ENCODE results near the gene TAF12. TPM values are rescaled to one million over a fixed set of nuclear protein-coding genes. Genes with fewer than 3 reads are reported as not detected.

Gene TAF12
- total RNA-seq, 1 donor from 2014 or later: 17.0 TPM

DNA sequence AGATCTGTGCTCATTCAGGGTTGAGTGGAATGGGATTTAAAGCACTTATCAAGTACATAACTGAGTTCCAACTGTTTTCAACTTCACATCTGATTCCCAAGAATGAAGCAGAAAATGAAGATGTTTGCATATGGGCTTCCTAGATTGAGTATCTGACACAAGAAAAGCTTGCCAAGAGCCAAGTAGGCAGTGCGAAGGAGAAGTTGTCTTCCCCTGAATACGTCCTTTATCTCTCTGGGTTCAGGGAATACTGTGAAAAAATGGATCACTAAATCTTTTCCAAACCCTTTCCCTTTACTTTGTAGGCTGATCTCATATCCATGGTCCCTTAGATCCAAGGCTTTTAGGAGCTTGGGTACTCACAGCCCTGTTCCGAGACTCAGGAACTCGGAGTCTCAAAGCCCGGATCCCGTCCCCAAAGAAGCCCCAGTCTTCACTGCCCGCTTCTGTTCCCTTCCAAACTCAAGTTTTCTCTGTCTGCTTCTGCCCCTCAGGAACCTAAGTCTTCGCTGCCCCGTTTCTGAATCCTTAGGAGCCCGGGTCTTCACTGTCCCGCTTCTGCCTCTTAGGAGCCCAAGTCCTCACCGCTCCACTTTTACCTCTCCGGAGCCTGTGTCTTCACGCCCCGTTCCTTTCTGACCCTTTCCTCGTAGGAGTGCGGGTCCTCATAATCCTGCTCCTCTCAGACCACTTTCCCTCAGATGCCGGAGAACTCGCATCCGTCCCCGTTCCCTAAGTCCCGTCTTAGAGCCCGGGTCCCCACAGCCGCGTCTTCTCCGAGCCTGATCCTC, 616 bp downstream of the TAF12 start:
- Mint-ChIP-seq H3K36me3 (ENCODE audit: low read depth, unreplicated experiment) (peaks cover 4% of the 10 kb centered on the region), H3K4me3 (ENCODE audit: unreplicated experiment) (peak overlapping the region; percentile 100), H3K27me3 (ENCODE audit: unreplicated experiment) (peaks cover 11% of the 10 kb centered on the region), H3K4me1 (ENCODE audit: unreplicated experiment) (peaks cover 19% of the 10 kb centered on the region), H3K27ac (ENCODE audit: unreplicated experiment) (peak overlapping the region; percentile 98), H3K9me3 (ENCODE audit: unreplicated experiment) (no peaks in the 10 kb centered on the region)
- TF ChIP-seq, protein P1, sequence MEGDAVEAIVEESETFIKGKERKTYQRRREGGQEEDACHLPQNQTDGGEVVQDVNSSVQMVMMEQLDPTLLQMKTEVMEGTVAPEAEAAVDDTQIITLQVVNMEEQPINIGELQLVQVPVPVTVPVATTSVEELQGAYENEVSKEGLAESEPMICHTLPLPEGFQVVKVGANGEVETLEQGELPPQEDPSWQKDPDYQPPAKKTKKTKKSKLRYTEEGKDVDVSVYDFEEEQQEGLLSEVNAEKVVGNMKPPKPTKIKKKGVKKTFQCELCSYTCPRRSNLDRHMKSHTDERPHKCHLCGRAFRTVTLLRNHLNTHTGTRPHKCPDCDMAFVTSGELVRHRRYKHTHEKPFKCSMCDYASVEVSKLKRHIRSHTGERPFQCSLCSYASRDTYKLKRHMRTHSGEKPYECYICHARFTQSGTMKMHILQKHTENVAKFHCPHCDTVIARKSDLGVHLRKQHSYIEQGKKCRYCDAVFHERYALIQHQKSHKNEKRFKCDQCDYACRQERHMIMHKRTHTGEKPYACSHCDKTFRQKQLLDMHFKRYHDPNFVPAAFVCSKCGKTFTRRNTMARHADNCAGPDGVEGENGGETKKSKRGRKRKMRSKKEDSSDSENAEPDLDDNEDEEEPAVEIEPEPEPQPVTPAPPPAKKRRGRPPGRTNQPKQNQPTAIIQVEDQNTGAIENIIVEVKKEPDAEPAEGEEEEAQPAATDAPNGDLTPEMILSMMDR (IDR thresholded peaks at IDR 0.05; ENCODE audit: unreplicated experiment): no peak
- DNase-seq (ENCODE audit: low spot score): peak; percentile 17

DNA sequence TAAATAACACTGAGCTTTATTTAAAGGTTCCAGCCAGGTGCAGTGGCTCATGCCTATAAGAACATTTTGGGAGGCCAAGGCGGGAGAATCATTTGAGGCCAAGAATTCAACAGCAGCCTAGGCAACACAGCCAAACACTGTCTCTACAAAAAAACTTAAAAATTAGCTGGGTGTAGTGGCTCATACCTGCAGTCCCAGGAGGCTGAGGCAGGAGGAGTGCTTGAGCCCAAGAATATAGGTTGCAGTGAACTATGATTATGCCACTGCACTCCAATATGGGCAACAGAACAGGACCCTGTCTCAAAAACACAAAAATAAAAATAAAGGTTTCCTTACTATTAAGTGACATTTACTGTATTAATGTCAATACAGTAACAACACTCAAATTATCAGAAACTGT, 2.1 kb downstream of the TAF12 start:
- DNase-seq (ENCODE audit: low spot score): peak; percentile 13
- no peak overlapping the region for H3K4me3 Mint-ChIP-seq (ENCODE audit: unreplicated experiment)
- H3K4me1 Mint-ChIP-seq (ENCODE audit: unreplicated experiment): peaks cover 19% of the 10 kb centered on the region
- no peak overlapping the region for H3K27ac Mint-ChIP-seq (ENCODE audit: unreplicated experiment)
- H3K27me3 Mint-ChIP-seq (ENCODE audit: unreplicated experiment): peaks cover 11% of the 10 kb centered on the region
- H3K36me3 Mint-ChIP-seq (ENCODE audit: low read depth, unreplicated experiment): peaks cover 4% of the 10 kb centered on the region
- no peaks in the 10 kb centered on the region for H3K9me3 Mint-ChIP-seq (ENCODE audit: unreplicated experiment)
- TF ChIP-seq, protein P1 (IDR thresholded peaks at IDR 0.05; ENCODE audit: unreplicated experiment): peak; percentile 37

DNA sequence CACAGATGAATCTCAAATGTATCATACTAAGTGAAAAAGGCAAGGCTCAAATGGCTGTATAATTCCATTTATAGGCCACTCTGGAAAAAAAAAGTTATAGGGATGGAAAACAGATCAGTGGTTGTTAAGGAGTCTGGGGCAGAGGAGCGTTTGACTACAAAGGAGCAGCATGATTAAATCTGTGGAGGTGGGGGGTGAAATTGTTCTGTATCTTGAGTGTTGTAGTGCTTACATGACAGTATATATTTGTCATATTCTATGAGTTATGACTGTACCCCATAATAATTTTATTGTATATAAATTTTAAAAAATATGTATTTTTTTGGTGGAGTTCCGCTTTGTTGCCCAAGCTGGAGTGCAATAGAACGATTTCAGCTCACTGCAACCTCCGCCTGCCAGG, 10.3 kb downstream of the TAF12 start:
- H3K4me3 Mint-ChIP-seq (ENCODE audit: unreplicated experiment): no peak overlapping the region
- no peaks in the 10 kb centered on the region for H3K36me3 Mint-ChIP-seq (ENCODE audit: low read depth, unreplicated experiment)
- H3K9me3 Mint-ChIP-seq (ENCODE audit: unreplicated experiment): no peaks in the 10 kb centered on the region
- no peaks in the 10 kb centered on the region for H3K27me3 Mint-ChIP-seq (ENCODE audit: unreplicated experiment)
- no peaks in the 10 kb centered on the region for H3K4me1 Mint-ChIP-seq (ENCODE audit: unreplicated experiment)
- no peak overlapping the region for H3K27ac Mint-ChIP-seq (ENCODE audit: unreplicated experiment)
- TF ChIP-seq, protein P1 (IDR thresholded peaks at IDR 0.05; ENCODE audit: unreplicated experiment): no peak
- no peak for DNase-seq (ENCODE audit: low spot score)

DNA sequence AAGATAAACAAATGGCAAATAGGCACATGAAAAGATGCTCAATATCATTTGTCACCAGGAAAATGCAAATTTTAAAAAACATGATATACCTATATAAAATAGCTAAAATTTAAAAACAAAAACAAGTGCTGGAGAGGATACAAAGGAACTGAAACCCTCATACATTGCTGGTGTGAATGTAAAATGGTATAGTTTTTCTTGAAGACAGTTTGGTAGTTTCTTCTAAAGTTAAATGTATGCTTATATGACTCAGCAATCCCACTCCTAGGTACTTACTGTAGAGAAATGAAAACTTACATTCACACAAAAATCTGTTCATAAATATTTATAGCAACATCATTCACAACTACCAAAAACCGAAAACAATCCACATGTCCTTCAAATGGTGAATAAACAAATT, 11.2 kb downstream of the TAF12 start:
- Mint-ChIP-seq H3K27ac (ENCODE audit: unreplicated experiment) (no peak overlapping the region), H3K4me3 (ENCODE audit: unreplicated experiment) (no peak overlapping the region), H3K9me3 (ENCODE audit: unreplicated experiment) (no peaks in the 10 kb centered on the region), H3K36me3 (ENCODE audit: low read depth, unreplicated experiment) (no peaks in the 10 kb centered on the region), H3K27me3 (ENCODE audit: unreplicated experiment) (no peaks in the 10 kb centered on the region), H3K4me1 (ENCODE audit: unreplicated experiment) (no peaks in the 10 kb centered on the region)
- TF ChIP-seq, protein P1 (IDR thresholded peaks at IDR 0.05; ENCODE audit: unreplicated experiment): no peak
- no peak for DNase-seq (ENCODE audit: low spot score)

DNA sequence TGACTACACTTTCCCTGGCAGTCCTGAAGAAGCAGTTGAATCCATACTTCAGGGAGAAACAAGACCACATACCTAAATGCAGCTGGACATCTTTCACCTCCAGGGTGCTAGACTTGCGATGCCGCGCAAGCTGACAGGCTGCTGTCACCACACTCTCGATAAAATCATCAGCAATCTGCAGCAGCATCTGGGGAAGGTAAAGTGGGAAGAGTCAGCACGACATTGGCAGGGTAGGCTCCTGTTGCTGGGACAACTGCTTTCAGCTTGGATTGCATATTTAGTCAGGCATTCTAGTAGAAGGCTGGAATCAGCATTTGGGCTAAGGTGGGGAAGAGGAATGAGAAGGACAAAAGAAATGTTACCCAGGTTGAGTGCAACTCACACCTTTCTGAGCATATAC, 29.7 kb downstream of the TAF12 start:
- Mint-ChIP-seq H3K27me3 (ENCODE audit: unreplicated experiment) (no peaks in the 10 kb centered on the region), H3K4me1 (ENCODE audit: unreplicated experiment) (no peaks in the 10 kb centered on the region), H3K4me3 (ENCODE audit: unreplicated experiment) (no peak overlapping the region), H3K36me3 (ENCODE audit: low read depth, unreplicated experiment) (peaks cover 16% of the 10 kb centered on the region), H3K9me3 (ENCODE audit: unreplicated experiment) (no peaks in the 10 kb centered on the region), H3K27ac (ENCODE audit: unreplicated experiment) (no peak overlapping the region)
- TF ChIP-seq, protein P1 (IDR thresholded peaks at IDR 0.05; ENCODE audit: unreplicated experiment): no peak
- DNase-seq (ENCODE audit: low spot score): no peak
